HepG2 (cell line): ENCODE measurements around the gene HSDL2. TPM values are rescaled to one million over a fixed set of nuclear protein-coding genes. Genes with fewer than 3 reads are reported as not detected.
A peak's percentile ranks its signal among the peaks of the same experiment; 100 is the strongest.

Source experiments
- HHEX ChIP-seq: IDR thresholded peaks from 2 replicates; pipeline ENCODE4 v1.6.1; 2016; ENCODE audit warnings: control low read depth
- POGZ ChIP-seq: sonication (generic); formaldehyde crosslinking; IDR thresholded peaks from 2 replicates; pipeline ENCODE4 v1.4.0; 2020; ENCODE audit warnings: mild to moderate bottlenecking, missing genetic modification reagents
- PRPF4 ChIP-seq: fragments of 200-400 bp; formaldehyde crosslinking; IDR thresholded peaks from 2 replicates; pipeline ENCODE4 v1.6.1; 2016; ENCODE audit warnings: low read length, low read depth; ENCODE audit not compliant: poor library complexity, severe bottlenecking
- RFX5 ChIP-seq: IDR thresholded peaks from 2 replicates; pipeline ENCODE4 v1.6.1; 2011; ENCODE audit warnings: low read depth, low read length, improper control_type of control experiment
- SOX13 ChIP-seq, 3 experiments: fragments of 450-650 bp in 1 of 3; sonication (generic) in 1 of 3; formaldehyde crosslinking in 1 of 3; IDR thresholded peaks in 2 of 3; conservative IDR thresholded peaks in 1 of 3; 2 replicates each; pipeline versions ENCODE4 v1.5.0 to v1.6.1; 2016 to 2020; ENCODE audit warnings: antibody characterized with exemption in 1 of 3, mild to moderate bottlenecking in 1 of 3, missing compliant biosample characterization in 1 of 3, missing genetic modification reagents in 1 of 3, moderate library complexity in 1 of 3
- SOX5 ChIP-seq: IDR thresholded peaks from 2 replicates; pipeline ENCODE4 v1.6.1; 2016; ENCODE audit warnings: borderline replicate concordance
- U2AF1 ChIP-seq: fragments of 200-400 bp; formaldehyde crosslinking; optimal IDR thresholded peaks from 2 replicates; pipeline ENCODE3; 2017; ENCODE audit warnings: mild to moderate bottlenecking, low read depth, low read length
- ZFP41 ChIP-seq: sonication (generic); formaldehyde crosslinking; IDR thresholded peaks from 2 replicates; pipeline ENCODE4 v1.4.0; 2020; ENCODE audit warnings: mild to moderate bottlenecking, missing genetic modification reagents, borderline replicate concordance
- ZKSCAN8 ChIP-seq: IDR thresholded peaks from 2 replicates; pipeline ENCODE4 v1.6.1; 2016; ENCODE audit warnings: borderline replicate concordance, missing genetic modification reagents, missing compliant biosample characterization
- ZNF253 ChIP-seq: sonication (generic); formaldehyde crosslinking; IDR thresholded peaks from 2 replicates; pipeline ENCODE4 v1.8.0; 2022; ENCODE audit warnings: mild to moderate bottlenecking, missing genetic modification reagents, borderline replicate concordance
- ZNF264 ChIP-seq: sonication (generic); formaldehyde crosslinking; IDR thresholded peaks from 2 replicates; pipeline ENCODE4 v1.4.0; 2020; ENCODE audit warnings: missing genetic modification reagents
- ZNF383 ChIP-seq: sonication (generic); formaldehyde crosslinking; IDR thresholded peaks from 2 replicates; pipeline ENCODE4 v1.4.0; 2020; ENCODE audit warnings: missing genetic modification reagents, mild to moderate bottlenecking, borderline replicate concordance
- ZNF441 ChIP-seq: sonication (generic); formaldehyde crosslinking; IDR thresholded peaks from 2 replicates; pipeline ENCODE4 v1.7.0; 2021; ENCODE audit warnings: missing genetic modification reagents, borderline replicate concordance
- ZNF484 ChIP-seq: sonication (generic); formaldehyde crosslinking; IDR thresholded peaks from 2 replicates; pipeline ENCODE4 v1.5.1; 2020; ENCODE audit warnings: mild to moderate bottlenecking, low read depth, missing genetic modification reagents, borderline replicate concordance
- ZNF761 ChIP-seq: sonication (generic); formaldehyde crosslinking; conservative IDR thresholded peaks from 2 replicates; pipeline ENCODE4 v1.4.0; 2020; ENCODE audit warnings: mild to moderate bottlenecking, missing genetic modification reagents
- ZNF772 ChIP-seq: sonication (generic); formaldehyde crosslinking; IDR thresholded peaks from 2 replicates; pipeline ENCODE4 v1.5.0; 2020; ENCODE audit warnings: mild to moderate bottlenecking, missing genetic modification reagents
- ZNF775 ChIP-seq: sonication (generic); formaldehyde crosslinking; IDR thresholded peaks from 2 replicates; pipeline ENCODE4 v1.4.0; 2020; ENCODE audit warnings: missing genetic modification reagents, mild to moderate bottlenecking, moderate library complexity, borderline replicate concordance
- ZSCAN9 ChIP-seq: IDR thresholded peaks from 2 replicates; pipeline ENCODE4 v1.6.1; 2016; ENCODE audit warnings: borderline replicate concordance
- polyA plus RNA-seq, 8 experiments: library from polyadenylated mRNA; depleted of rRNA in 3 of 8; stranded (reverse) in 7 of 8; unstranded in 1 of 8; fragments of >200 nt; fragmentation: Illumina TruSeq in 4 of 8; extraction: Trizol in 4 of 8; gene quantifications; 2 replicates each; pipeline versions ENCODE4 v1.2.1 to v1.2.3, GENCODE V29; 2011 to 2016; ENCODE audit warnings: low read depth in 4 of 8, missing spikeins in 1 of 8, mixed read lengths in 1 of 8; ENCODE audit not compliant: insufficient read depth in 1 of 8
- total RNA-seq, 5 experiments: library from RNA; depleted of rRNA; stranded (reverse); fragments of >200 nt; fragmentation: Illumina TruSeq; extraction: Trizol; gene quantifications; 2 replicates each; pipeline ENCODE4 v1.2.3, GENCODE V29; 2016; ENCODE audit warnings: low read depth in 1 of 5
- TF ChIP-seq, protein P1 (sequence below): sonication (generic); formaldehyde crosslinking; IDR thresholded peaks from 2 replicates; pipeline ENCODE4 v1.4.0; 2020; ENCODE audit warnings: mild to moderate bottlenecking, missing genetic modification reagents
- TF ChIP-seq, protein P2 (sequence below): IDR thresholded peaks from 2 replicates; pipeline ENCODE4 v1.6.1; 2016
- TF ChIP-seq, protein P3 (sequence below): sonication (generic); formaldehyde crosslinking; IDR thresholded peaks from 2 replicates; pipeline ENCODE4 v1.4.0; 2020; ENCODE audit warnings: missing genetic modification reagents, mild to moderate bottlenecking, borderline replicate concordance
- TF ChIP-seq, protein P4 (sequence below): fragments of 450-650 bp; IDR thresholded peaks from 2 replicates; pipeline ENCODE4 v1.6.1; 2017

HSDL2 gene
- total and polyA plus RNA-seq, 2 of the 13 experiments (the other 11 are each of a cell fraction or from before 2014, with no cell fraction given) = 55.3 to 80.2 TPM

DNA sequence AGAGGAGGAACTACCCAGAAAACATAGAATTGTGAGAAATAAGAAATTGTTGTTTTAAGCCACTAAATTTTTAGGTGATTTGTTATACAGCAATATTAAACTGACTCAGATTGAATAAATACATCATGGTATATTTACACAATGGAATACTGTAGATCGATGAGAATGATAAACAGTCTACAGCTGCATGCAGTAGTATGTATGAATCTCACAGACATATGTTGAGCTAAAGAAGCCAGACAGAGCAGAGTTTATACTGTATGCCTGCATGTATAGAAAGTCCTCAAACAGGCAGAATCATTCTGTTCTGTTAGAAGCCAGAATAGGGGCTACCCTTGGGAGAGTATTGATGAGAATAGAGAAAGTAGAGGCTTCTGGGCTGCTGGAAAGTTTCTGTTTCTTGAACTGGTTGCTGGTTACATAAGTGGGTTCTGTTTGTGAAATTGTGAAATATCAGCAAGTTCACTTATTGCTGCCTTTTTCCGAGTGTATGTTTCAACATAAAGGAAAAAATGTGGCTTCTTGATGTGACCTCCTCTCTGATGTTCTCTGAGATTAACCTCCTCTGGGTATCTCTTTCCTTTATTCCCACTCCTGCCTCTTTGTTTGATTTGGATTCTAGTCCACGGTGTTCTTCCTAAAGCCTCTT lies 116.3 kb downstream of the HSDL2 start (continued):
- no peak for TF ChIP-seq SOX13 (IDR thresholded peaks at IDR 0.05)
- peak in 1 of 2 experiments; percentile 83; a peak in 2 of 4 replicates for TF ChIP-seq SOX13 (CRISPR knock-in tag; conservative IDR thresholded peaks at IDR 0.05 in 1 of 2, IDR thresholded peaks at IDR 0.05 in 1 of 2)
- no peak for TF ChIP-seq ZNF775 (CRISPR knock-in tag)
- no peak for TF ChIP-seq ZNF253 (CRISPR knock-in tag)
- no peak for TF ChIP-seq ZNF761
- TF ChIP-seq ZNF441 = no peak
- no peak for TF ChIP-seq RFX5
- TF ChIP-seq, protein P1, sequence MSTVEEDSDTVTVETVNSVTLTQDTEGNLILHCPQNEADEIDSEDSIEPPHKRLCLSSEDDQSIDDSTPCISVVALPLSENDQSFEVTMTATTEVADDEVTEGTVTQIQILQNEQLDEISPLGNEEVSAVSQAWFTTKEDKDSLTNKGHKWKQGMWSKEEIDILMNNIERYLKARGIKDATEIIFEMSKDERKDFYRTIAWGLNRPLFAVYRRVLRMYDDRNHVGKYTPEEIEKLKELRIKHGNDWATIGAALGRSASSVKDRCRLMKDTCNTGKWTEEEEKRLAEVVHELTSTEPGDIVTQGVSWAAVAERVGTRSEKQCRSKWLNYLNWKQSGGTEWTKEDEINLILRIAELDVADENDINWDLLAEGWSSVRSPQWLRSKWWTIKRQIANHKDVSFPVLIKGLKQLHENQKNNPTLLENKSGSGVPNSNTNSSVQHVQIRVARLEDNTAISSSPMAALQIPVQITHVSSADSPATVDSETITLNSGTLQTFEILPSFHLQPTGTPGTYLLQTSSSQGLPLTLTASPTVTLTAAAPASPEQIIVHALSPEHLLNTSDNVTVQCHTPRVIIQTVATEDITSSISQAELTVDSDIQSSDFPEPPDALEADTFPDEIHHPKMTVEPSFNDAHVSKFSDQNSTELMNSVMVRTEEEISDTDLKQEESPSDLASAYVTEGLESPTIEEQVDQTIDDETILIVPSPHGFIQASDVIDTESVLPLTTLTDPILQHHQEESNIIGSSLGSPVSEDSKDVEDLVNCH (CRISPR knock-in tag) = no peak
- TF ChIP-seq SOX5 = peak; percentile 69; the same call in 1 of the 2 replicates
- no peak for TF ChIP-seq PRPF4
- TF ChIP-seq HHEX = no peak
- TF ChIP-seq, protein P2, sequence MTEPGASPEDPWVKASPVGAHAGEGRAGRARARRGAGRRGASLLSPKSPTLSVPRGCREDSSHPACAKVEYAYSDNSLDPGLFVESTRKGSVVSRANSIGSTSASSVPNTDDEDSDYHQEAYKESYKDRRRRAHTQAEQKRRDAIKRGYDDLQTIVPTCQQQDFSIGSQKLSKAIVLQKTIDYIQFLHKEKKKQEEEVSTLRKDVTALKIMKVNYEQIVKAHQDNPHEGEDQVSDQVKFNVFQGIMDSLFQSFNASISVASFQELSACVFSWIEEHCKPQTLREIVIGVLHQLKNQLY (CRISPR knock-in tag) = no peak
- 0 out of 2 replicates have a peak, but pooled peaks have one; percentile 17 for TF ChIP-seq ZNF264 (CRISPR knock-in tag)
- no peak for TF ChIP-seq ZFP41 (CRISPR knock-in tag)
- peak; percentile 35 for TF ChIP-seq POGZ (CRISPR knock-in tag)
- TF ChIP-seq U2AF1 = no peak
- no peak for TF ChIP-seq ZNF772
- TF ChIP-seq, protein P3, sequence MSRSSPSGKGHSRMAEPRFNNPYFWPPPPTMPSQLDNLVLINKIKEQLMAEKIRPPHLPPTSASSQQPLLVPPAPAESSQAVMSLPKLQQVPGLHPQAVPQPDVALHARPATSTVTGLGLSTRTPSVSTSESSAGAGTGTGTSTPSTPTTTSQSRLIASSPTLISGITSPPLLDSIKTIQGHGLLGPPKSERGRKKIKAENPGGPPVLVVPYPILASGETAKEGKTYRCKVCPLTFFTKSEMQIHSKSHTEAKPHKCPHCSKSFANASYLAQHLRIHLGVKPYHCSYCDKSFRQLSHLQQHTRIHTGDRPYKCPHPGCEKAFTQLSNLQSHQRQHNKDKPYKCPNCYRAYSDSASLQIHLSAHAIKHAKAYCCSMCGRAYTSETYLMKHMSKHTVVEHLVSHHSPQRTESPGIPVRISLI (CRISPR knock-in tag) = peak; percentile 32; the same call in 1 of the 2 replicates
- no peak; the same call in 1 of the 2 replicates for TF ChIP-seq ZKSCAN8 (CRISPR knock-in tag)
- TF ChIP-seq, protein P4, sequence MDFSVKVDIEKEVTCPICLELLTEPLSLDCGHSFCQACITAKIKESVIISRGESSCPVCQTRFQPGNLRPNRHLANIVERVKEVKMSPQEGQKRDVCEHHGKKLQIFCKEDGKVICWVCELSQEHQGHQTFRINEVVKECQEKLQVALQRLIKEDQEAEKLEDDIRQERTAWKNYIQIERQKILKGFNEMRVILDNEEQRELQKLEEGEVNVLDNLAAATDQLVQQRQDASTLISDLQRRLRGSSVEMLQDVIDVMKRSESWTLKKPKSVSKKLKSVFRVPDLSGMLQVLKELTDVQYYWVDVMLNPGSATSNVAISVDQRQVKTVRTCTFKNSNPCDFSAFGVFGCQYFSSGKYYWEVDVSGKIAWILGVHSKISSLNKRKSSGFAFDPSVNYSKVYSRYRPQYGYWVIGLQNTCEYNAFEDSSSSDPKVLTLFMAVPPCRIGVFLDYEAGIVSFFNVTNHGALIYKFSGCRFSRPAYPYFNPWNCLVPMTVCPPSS = no peak
- TF ChIP-seq ZSCAN9 = 0 out of 2 replicates have a peak, but pooled peaks have one; percentile 35
- no peak for TF ChIP-seq ZNF484 (CRISPR knock-in tag)
- TF ChIP-seq ZNF383 = no peak
